Peyer's patch (tissue), 4 donors: ENCODE measurements around the gene GNE. TPM values are rescaled to one million over a fixed set of nuclear protein-coding genes. Genes with fewer than 3 reads are reported as not detected.
"Not testable (repeated sequence)": the region's sequence is repeated elsewhere in the genome, so short reads cannot be mapped to it uniquely, and the experiment has no call there.

Source experiments
- DNase-seq, 3 donors: peaks; one replicate each; pipeline ENCODE4 v3.0.0-alpha.2; 2017 to 2019
- H3K27ac ChIP-seq, 4 donors: fragments of 200-600 bp; sonication (generic); one replicate each; pipeline ENCODE4 v1.5.1; 2016 to 2019
- H3K27me3 ChIP-seq, 2 donors: fragments of 200-600 bp; sonication (generic); one replicate each; pipeline ENCODE4 v1.5.1; 2019
- H3K36me3 ChIP-seq, 3 donors: fragments of 200-600 bp; sonication (generic); one replicate each; pipeline ENCODE4 v1.5.1; 2016 to 2019
- H3K4me1 ChIP-seq, 4 donors: fragments of 200-600 bp; sonication (generic); one replicate each; pipeline ENCODE4 v1.5.1; 2016 to 2019
- H3K4me3 ChIP-seq, 4 donors: fragments of 200-600 bp; sonication (generic); 1 replicate in 3 of 4; 2 replicates in 1 of 4; pipeline ENCODE4 v1.5.1; 2016 to 2019; ENCODE audit warnings: mild to moderate bottlenecking in 1 of 4
- H3K9me3 ChIP-seq, 4 donors: fragments of 200-600 bp; sonication (generic); one replicate each; pipeline ENCODE4 v1.5.1; 2016 to 2019; ENCODE audit warnings: mild to moderate bottlenecking in 1 of 4
- POLR2A ChIP-seq, 2 donors: fragments of 450-650 bp; IDR thresholded peaks; one replicate each; pipeline ENCODE4 v1.5.1; 2017; ENCODE audit warnings: antibody characterized with exemption in 2 of 2, mild to moderate bottlenecking in 2 of 2, moderate library complexity in 2 of 2
- total RNA-seq, 4 donors: library from RNA; depleted of rRNA; stranded (reverse); fragments of >200 nt; gene quantifications; one replicate each; pipeline ENCODE4 v1.1.0, GENCODE V29; 2016
- TF ChIP-seq, protein P1 (sequence below), 6 experiments: fragments of 450-650 bp in 4 of 6; fragments of 200-600 bp in 2 of 6; sonication (generic) in 1 of 6; IDR thresholded peaks; one replicate each; pipeline ENCODE4 v1.5.1; 2017 to 2019; ENCODE audit warnings: antibody characterized with exemption in 6 of 6, mild to moderate bottlenecking in 3 of 6, moderate library complexity in 1 of 6

The GNE gene
- total RNA-seq, 4 donors from 2014 or later = 18.4 to 47.0 (median 23.5) TPM

DNA sequence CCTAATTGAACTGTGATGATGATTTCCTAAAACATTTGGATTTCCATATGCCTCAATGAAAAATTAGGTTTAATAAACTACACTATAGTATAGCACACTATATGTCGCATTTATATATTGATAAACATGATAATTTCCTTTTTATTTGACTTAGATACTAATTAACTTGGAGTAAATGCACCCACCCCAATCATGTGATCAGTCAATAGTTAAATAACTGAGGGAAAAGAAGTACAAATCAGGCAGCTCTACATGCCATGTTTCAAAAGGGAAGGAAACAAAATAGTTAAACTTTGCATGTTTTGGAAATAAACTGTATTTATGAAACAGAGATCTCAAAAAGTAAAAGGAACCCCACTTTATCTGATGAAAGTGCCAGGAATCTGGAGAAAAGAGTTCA, 18.0 kb upstream of the GNE start:
- DNase-seq = no peak
- Histone ChIP-seq H3K36me3 (no peaks in the 10 kb centered on the region), H3K27me3 (no peaks in the 10 kb centered on the region), H3K9me3 (no peaks in the 10 kb centered on the region), H3K27ac (no peak overlapping the region), H3K4me3 (peak overlapping the region in 2 of 4 donors; percentile 4 to 32), H3K4me1 (no peaks in the 10 kb centered on the region)
- TF ChIP-seq, protein P1, sequence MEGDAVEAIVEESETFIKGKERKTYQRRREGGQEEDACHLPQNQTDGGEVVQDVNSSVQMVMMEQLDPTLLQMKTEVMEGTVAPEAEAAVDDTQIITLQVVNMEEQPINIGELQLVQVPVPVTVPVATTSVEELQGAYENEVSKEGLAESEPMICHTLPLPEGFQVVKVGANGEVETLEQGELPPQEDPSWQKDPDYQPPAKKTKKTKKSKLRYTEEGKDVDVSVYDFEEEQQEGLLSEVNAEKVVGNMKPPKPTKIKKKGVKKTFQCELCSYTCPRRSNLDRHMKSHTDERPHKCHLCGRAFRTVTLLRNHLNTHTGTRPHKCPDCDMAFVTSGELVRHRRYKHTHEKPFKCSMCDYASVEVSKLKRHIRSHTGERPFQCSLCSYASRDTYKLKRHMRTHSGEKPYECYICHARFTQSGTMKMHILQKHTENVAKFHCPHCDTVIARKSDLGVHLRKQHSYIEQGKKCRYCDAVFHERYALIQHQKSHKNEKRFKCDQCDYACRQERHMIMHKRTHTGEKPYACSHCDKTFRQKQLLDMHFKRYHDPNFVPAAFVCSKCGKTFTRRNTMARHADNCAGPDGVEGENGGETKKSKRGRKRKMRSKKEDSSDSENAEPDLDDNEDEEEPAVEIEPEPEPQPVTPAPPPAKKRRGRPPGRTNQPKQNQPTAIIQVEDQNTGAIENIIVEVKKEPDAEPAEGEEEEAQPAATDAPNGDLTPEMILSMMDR (IDR thresholded peaks at IDR 0.05) = no peak
- TF ChIP-seq POLR2A (IDR thresholded peaks at IDR 0.05) = no peak

DNA sequence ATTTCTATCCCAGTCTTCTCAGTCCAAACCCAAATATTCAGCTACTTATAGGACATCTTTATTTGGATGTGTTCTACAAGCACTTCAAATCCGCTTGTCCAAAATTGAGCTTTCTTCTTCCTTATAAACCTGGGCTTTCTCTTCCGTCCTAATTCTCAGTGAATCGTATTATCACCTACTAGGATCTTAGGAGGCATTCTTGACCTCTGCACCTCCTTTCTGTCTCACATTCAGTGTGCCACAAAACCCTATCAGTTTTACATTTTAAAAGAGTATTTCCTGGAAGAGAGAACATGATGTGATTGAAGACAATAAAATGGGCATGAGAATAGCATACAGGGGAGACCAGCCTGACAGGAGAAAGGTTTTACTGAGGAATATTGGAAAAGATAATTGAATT, 16.8 kb upstream of the GNE start:
- no peak for DNase-seq
- Histone ChIP-seq H3K4me3 (peak overlapping the region in 1 of 4 donors; percentile 8), H3K27ac (no peak overlapping the region)

DNA sequence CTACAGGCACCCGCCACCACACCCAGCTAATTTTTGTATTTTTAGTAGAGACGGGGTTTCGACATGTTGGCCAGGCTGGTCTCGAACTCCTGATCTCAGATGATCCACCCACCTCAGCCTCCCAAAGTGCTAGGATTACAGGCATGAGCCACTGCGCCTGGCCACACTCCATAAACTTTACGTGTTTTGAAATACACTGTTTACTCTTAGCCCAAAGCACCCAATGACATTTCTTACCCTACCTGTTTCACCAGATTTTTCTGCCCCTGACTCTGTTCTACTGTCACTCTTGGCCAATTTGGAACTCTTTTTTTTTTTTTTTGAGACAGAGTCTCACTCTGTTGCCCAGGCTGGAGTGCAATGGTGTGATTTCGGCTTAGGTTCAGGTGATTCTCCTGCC, 15.1 kb upstream of the GNE start:
- not testable (repeated sequence) for H3K27me3 ChIP-seq, H3K4me1 ChIP-seq, H3K9me3 ChIP-seq, H3K27ac ChIP-seq, DNase-seq, H3K36me3 ChIP-seq, H3K4me3 ChIP-seq

More for the DNA sequence above, 16.8 kb upstream of the GNE start:
- H3K4me1 ChIP-seq = no peaks in the 10 kb centered on the region
- TF ChIP-seq POLR2A (IDR thresholded peaks at IDR 0.05) = no peak
- TF ChIP-seq, protein P1 (IDR thresholded peaks at IDR 0.05) = no peak
- no peaks in the 10 kb centered on the region for H3K9me3 ChIP-seq
- H3K36me3 ChIP-seq = no peaks in the 10 kb centered on the region
- H3K27me3 ChIP-seq = no peaks in the 10 kb centered on the region

DNA sequence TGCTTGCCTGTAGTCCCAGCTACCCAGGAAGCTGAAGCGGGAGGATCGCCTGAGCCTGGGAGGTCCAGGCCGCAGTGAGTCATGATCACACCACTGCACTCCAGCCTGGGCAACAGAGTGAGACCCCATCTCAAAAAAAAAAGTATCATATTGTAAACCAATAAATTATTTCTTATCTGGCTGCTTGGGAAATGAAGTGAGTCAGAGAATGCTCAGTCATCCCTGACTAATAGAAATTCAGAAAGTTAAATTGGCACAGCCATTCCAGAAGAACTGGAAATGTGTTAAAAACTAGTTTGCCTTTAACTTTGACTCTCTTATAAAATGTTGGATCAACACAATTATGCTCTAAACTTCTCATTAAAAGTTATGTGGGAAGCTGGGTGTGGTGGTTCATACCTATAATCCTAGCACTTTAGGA, 9.8 kb upstream of the GNE start:
- TF ChIP-seq POLR2A (IDR thresholded peaks at IDR 0.05) = no peak
- TF ChIP-seq, protein P1 (IDR thresholded peaks at IDR 0.05) = no peak
- DNase-seq = no peak
- Histone ChIP-seq H3K27ac (no peak overlapping the region), H3K9me3 (no peaks in the 10 kb centered on the region), H3K4me3 (no peak overlapping the region), H3K4me1 (no peaks in the 10 kb centered on the region), H3K36me3 (no peaks in the 10 kb centered on the region), H3K27me3 (no peaks in the 10 kb centered on the region)

DNA sequence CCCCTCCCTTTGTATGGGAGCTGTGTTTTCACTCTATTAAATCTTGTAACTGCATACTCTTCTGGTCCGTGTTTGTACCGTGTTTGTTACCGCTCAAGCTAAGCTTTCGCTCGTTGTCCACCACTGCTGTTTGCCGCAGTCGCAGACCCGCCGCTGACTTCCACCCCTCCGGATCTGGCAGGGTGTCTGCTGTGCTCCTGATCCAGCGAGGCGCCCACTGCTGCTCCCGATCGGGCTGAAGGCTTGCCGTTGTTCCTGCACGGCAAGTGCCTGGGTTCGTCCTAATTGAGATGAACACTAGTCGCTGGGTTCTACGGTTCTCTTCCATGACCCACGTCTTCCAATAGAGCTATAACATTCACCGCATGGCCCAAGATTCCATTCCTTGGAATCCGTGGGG, 6.6 kb upstream of the GNE start:
- Histone ChIP-seq H3K4me1 (no peaks in the 10 kb centered on the region), H3K27me3 (no peaks in the 10 kb centered on the region), H3K36me3 (no peaks in the 10 kb centered on the region), H3K4me3 (no peak overlapping the region), H3K27ac (no peak overlapping the region), H3K9me3 (no peaks in the 10 kb centered on the region)
- TF ChIP-seq, protein P1 (IDR thresholded peaks at IDR 0.05) = no peak
- no peak for TF ChIP-seq POLR2A (IDR thresholded peaks at IDR 0.05)
- DNase-seq = no peak

DNA sequence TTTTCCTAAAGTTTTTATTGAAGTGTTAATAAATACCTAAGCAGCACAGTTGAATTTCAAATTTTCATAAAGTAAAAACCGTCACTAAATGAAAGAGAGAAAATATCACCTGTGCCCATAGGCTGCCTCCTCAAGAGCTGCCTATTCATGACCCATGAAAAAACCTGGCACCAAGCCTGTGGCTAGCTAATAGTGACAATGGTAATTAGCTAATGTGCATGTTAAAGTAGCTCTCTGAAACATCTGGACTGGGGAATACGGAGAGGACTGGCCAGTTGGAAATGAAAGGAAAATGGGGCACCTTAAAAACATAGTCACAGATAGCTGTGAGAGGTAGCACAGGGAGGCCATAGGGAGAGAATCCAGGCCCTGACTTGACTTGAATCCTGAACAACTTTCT, 5.4 kb upstream of the GNE start:
- Histone ChIP-seq H3K36me3 (no peaks in the 10 kb centered on the region), H3K4me3 (no peak overlapping the region), H3K4me1 (no peaks in the 10 kb centered on the region), H3K27ac (no peak overlapping the region), H3K9me3 (no peaks in the 10 kb centered on the region), H3K27me3 (no peaks in the 10 kb centered on the region)
- no peak for TF ChIP-seq POLR2A (IDR thresholded peaks at IDR 0.05)
- TF ChIP-seq, protein P1 (IDR thresholded peaks at IDR 0.05) = no peak
- DNase-seq = no peak
